Gastroesophageal sphincter (tissue), 3 donors: ENCODE results near the gene CADPS2.

Experiments
- POLR2A ChIP-seq, 2 donors: fragments of 450-650 bp; IDR thresholded peaks; one replicate each; pipeline ENCODE4 v1.6.1; 2017; ENCODE audit warnings: antibody characterized with exemption in 2 of 2, mild to moderate bottlenecking in 2 of 2, moderate library complexity in 1 of 2
- POLR2AphosphoS5 ChIP-seq: sonication (generic); formaldehyde crosslinking; IDR thresholded peaks from one replicate; pipeline ENCODE4 v1.6.1; 2017; ENCODE audit warnings: antibody characterized with exemption
- TF ChIP-seq, protein P1 (sequence below), 4 experiments: fragments of 200-600 bp in 2 of 4; fragments of 450-650 bp in 2 of 4; sonication (generic) in 1 of 4; IDR thresholded peaks; one replicate each; pipeline ENCODE4 v1.5.1; 2017 to 2019; ENCODE audit warnings: antibody characterized with exemption in 4 of 4, mild to moderate bottlenecking in 2 of 4, moderate library complexity in 2 of 4

DNA sequence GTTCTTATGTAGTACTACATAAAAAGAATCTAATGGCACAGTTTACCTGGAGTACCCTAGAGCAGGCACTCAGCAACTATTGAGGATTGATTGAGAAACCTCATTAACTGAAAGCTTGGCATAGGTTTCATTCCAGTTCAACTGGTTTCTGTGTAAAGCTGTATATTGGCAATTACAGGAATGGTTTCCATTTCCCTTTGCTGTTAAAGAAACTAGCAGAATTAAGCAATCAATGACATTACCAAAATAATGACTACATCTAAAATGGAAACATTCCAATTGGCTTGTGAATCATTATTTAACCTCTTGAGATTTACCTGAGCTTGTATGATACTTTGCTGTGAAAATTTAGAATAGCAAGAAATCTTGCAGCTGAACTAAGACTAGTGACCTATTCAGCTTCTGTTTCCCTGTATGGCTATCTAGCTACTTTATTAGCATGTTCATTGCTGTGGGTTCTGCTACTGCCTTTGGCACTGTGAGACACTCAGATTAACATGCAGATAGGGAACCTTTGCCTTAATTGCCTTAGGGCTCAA is 33.5 kb upstream of the CADPS2 start:
- TF ChIP-seq POLR2A (IDR thresholded peaks at IDR 0.05): no peak
- TF ChIP-seq, protein P1, sequence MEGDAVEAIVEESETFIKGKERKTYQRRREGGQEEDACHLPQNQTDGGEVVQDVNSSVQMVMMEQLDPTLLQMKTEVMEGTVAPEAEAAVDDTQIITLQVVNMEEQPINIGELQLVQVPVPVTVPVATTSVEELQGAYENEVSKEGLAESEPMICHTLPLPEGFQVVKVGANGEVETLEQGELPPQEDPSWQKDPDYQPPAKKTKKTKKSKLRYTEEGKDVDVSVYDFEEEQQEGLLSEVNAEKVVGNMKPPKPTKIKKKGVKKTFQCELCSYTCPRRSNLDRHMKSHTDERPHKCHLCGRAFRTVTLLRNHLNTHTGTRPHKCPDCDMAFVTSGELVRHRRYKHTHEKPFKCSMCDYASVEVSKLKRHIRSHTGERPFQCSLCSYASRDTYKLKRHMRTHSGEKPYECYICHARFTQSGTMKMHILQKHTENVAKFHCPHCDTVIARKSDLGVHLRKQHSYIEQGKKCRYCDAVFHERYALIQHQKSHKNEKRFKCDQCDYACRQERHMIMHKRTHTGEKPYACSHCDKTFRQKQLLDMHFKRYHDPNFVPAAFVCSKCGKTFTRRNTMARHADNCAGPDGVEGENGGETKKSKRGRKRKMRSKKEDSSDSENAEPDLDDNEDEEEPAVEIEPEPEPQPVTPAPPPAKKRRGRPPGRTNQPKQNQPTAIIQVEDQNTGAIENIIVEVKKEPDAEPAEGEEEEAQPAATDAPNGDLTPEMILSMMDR (IDR thresholded peaks at IDR 0.05): no peak
- TF ChIP-seq POLR2AphosphoS5: no peak
